ENCODE data around the gene EEIG1. TPM values are rescaled to one million over a fixed set of nuclear protein-coding genes. Genes with fewer than 3 reads are reported as not detected.
"Not testable (repeated sequence)": the region's sequence is repeated elsewhere in the genome, so short reads cannot be mapped to it uniquely, and the experiment has no call there.

EEIG1 gene
- total and polyA plus RNA-seq, 3 experiments from 2014 or later = 82.2 to 167 (median 93.3) TPM

DNA sequence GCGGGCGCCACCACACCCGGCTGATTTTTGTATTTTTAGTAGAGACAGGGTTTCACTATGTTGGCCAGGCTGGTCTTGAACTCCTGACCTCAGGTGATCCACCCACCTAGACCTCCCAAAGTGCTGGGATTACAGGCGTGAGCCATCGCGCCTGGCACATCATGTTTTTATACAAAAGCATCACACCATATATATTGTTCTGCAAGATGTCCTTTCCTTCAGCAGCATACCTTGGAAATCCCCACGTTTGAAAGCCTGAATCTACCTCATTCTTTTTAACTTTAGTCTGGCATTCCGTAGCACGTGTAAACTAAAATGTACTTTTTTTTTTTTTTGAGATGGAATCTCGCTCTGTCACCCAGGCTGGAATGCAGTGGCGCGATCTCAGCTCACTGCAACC lies 42.9 kb upstream of the EEIG1 start:
- not testable (repeated sequence) for H3K36me3 ChIP-seq (ENCODE audit: insufficient read depth, low read length); H3K9me3 Mint-ChIP-seq; H3K4me3 ChIP-seq (ENCODE audit: low read length); H3K36me3 Mint-ChIP-seq; H3K27me3 Mint-ChIP-seq; H3K27ac ChIP-seq (ENCODE audit: low read depth, low read length); H3K9me3 ChIP-seq (ENCODE audit: low read length); H3K27me3 ChIP-seq (ENCODE audit: insufficient read depth, low read length, poor library complexity, severe bottlenecking)
- H3K4me3 Mint-ChIP-seq = peak overlapping the region; percentile 17 to 63 (median 34)
- POLR2A ChIA-PET = interaction anchor here (0.6 kb wide), 1 partner anchor 46 kb away, joined by 4 read pairs; no protein-coding TSS in a partner anchor
- H3K4me1 Mint-ChIP-seq = peaks cover 80 to 92% (median 82%) of the 10 kb centered on the region in 3 donors
- peak overlapping the region; percentile 66 to 98 (median 92) for H3K27ac Mint-ChIP-seq
- peak in 1 of 5 donors; percentile 56 for DNase-seq
- peaks cover 77% of the 10 kb centered on the region for H3K4me1 ChIP-seq (ENCODE audit: insufficient read depth, low read length)
- CTCF ChIA-PET = interaction anchor here (1.4 to 18.2 kb wide), 2 partner anchors 16 to 71 kb away, joined by 3 to 485 read pairs; no protein-coding TSS in a partner anchor

DNA sequence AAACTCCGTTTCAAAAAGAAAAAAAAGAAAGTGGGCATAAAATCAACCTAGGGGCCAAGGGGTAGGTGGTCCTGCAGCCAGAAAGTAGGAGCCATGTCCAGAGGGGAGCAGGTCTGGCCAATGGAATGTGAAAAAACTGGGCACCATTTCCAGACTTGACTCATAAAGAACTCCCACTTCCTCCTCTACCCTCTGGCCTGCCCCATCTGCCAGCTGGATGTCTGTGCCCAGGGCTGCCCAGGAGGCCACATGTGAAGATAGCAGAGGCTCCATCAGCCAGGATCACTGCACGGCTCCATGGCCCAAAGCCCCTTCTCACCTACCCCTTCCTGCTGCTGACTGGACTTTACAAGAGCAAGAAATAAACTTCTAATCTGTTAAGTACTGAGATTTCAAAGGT lies 42.1 kb upstream of the EEIG1 start:
- no peak for DNase-seq
- ChIA-PET CTCF (interaction anchor here (0.9 to 18.2 kb wide), 3 partner anchors 10 to 70 kb away, joined by 4 to 485 read pairs (median 6); no protein-coding TSS in a partner anchor), POLR2A (interaction anchor here (0.6 to 1.4 kb wide), 3 partner anchors 16 to 45 kb away, joined by 3 to 6 read pairs (median 4); no protein-coding TSS in a partner anchor)
- H3K27me3 ChIP-seq (ENCODE audit: insufficient read depth, low read length, poor library complexity, severe bottlenecking) = no peaks in the 10 kb centered on the region
- Mint-ChIP-seq H3K36me3 (no peaks in the 10 kb centered on the region), H3K4me1 (peaks cover 72 to 84% (median 74%) of the 10 kb centered on the region in 3 donors), H3K27me3 (no peaks in the 10 kb centered on the region), H3K9me3 (no peaks in the 10 kb centered on the region), H3K4me3 (peak overlapping the region; percentile 22 to 67 (median 54)), H3K27ac (peak overlapping the region; percentile 84 to 98 (median 92))
- H3K9me3 ChIP-seq (ENCODE audit: low read length) = no peaks in the 10 kb centered on the region
- H3K27ac ChIP-seq (ENCODE audit: low read depth, low read length) = no peak overlapping the region
- H3K4me3 ChIP-seq (ENCODE audit: low read length) = no peak overlapping the region
- no peaks in the 10 kb centered on the region for H3K36me3 ChIP-seq (ENCODE audit: insufficient read depth, low read length)
- H3K4me1 ChIP-seq (ENCODE audit: insufficient read depth, low read length) = peaks cover 74% of the 10 kb centered on the region

DNA sequence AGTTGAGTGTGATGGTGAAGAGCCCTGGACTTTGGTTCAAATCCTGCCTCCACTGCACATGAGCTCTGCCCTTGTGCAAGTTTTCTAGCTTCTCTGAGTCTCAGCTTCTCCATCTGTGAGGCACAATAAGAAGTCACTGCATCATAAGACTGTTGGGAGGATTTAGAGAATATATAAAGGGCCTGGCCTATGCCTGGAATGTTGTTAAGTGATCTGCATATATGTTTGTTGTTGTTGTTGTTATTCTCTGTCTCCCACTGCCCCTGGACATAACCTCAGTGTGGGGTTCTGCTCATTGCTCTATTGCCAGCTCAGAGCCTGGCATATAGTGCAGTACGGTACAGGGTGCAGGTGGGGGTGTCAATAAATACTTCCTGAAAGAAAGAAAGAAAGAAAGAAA lies 40.3 kb upstream of the EEIG1 start:
- no peaks in the 10 kb centered on the region for H3K36me3 Mint-ChIP-seq
- peak overlapping the region; percentile 77 to 98 (median 92) for H3K27ac Mint-ChIP-seq
- no peaks in the 10 kb centered on the region for H3K9me3 Mint-ChIP-seq
- H3K27ac ChIP-seq (ENCODE audit: low read depth, low read length) = no peak overlapping the region
- peaks cover 57% of the 10 kb centered on the region for H3K4me1 ChIP-seq (ENCODE audit: insufficient read depth, low read length)
- no peaks in the 10 kb centered on the region for H3K36me3 ChIP-seq (ENCODE audit: insufficient read depth, low read length)
- peak overlapping the region in 3 of 7 donors; percentile 37 to 69 (median 69) for H3K4me3 Mint-ChIP-seq
- no peaks in the 10 kb centered on the region for H3K27me3 Mint-ChIP-seq
- ChIA-PET CTCF (interaction anchor here (1.2 to 1.8 kb wide), 3 partner anchors 10 to 65 kb away, joined by 3 to 10 read pairs (median 3); no protein-coding TSS in a partner anchor), POLR2A (interaction anchor here (0.7 kb wide), 1 partner anchor 12 kb away, joined by 4 read pairs; no protein-coding TSS in a partner anchor)
- no peaks in the 10 kb centered on the region for H3K27me3 ChIP-seq (ENCODE audit: insufficient read depth, low read length, poor library complexity, severe bottlenecking)
- H3K4me3 ChIP-seq (ENCODE audit: low read length) = no peak overlapping the region
- no peak for DNase-seq
- H3K4me1 Mint-ChIP-seq = peaks cover 54 to 70% (median 56%) of the 10 kb centered on the region in 3 donors
- H3K9me3 ChIP-seq (ENCODE audit: low read length) = no peaks in the 10 kb centered on the region

GRCh38 chr9:128020692-128021091 lies 39.9 kb upstream of the EEIG1 start:
- Mint-ChIP-seq H3K27ac (peak overlapping the region; percentile 77 to 98 (median 92)), H3K4me1 (peaks cover 50 to 66% (median 52%) of the 10 kb centered on the region in 3 donors), H3K4me3 (no peak overlapping the region), H3K9me3 (no peaks in the 10 kb centered on the region), H3K36me3 (no peaks in the 10 kb centered on the region), H3K27me3 (no peaks in the 10 kb centered on the region)
- POLR2A ChIA-PET = interaction anchor here (0.7 to 1.0 kb wide), 2 partner anchors 11 kb away, joined by 3 to 4 read pairs; no protein-coding TSS in a partner anchor
- no peaks in the 10 kb centered on the region for H3K9me3 ChIP-seq (ENCODE audit: low read length)
- peaks cover 53% of the 10 kb centered on the region for H3K4me1 ChIP-seq (ENCODE audit: insufficient read depth, low read length)
- no peak overlapping the region for H3K27ac ChIP-seq (ENCODE audit: low read depth, low read length)
- H3K4me3 ChIP-seq (ENCODE audit: low read length) = no peak overlapping the region
- CTCF ChIA-PET = interaction anchor here (1.0 to 1.8 kb wide), 4 partner anchors 10 to 65 kb away, joined by 3 to 10 read pairs (median 3); no protein-coding TSS in a partner anchor
- no peaks in the 10 kb centered on the region for H3K27me3 ChIP-seq (ENCODE audit: insufficient read depth, low read length, poor library complexity, severe bottlenecking)
- DNase-seq = no peak
- no peaks in the 10 kb centered on the region for H3K36me3 ChIP-seq (ENCODE audit: insufficient read depth, low read length)

DNA sequence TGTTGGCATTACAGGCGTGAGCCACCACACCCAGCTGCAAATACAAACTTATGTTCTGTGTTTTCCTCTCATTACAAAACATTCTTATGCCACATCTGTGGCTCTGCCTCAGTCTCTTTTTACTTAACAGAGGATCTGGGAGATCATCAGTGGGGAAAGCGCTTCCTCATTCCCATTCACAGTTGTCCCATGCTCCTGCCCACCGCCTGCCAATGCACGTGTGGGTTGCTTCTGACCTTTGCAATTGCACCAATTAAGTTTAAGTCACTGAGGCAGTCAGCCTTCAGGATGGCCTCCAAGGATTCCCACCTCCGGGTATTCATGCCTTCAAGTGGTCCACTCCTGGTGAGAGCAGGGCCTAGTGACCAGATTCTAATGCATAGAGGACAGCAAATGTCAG lies 34.9 kb upstream of the EEIG1 start:
- ChIA-PET CTCF (interaction anchor here (0.5 to 1.5 kb wide), 2 partner anchors 63 to 64 kb away, joined by 3 to 4 read pairs; no protein-coding TSS in a partner anchor), POLR2A (no interaction called here)
- Mint-ChIP-seq H3K9me3 (no peaks in the 10 kb centered on the region), H3K36me3 (no peaks in the 10 kb centered on the region), H3K4me3 (no peak overlapping the region), H3K27me3 (no peaks in the 10 kb centered on the region), H3K27ac (peak overlapping the region in 1 of 8 donors; percentile 9), H3K4me1 (peaks cover 8 to 27% (median 9%) of the 10 kb centered on the region in 3 donors)
- H3K4me1 ChIP-seq (ENCODE audit: insufficient read depth, low read length) = peaks cover 11% of the 10 kb centered on the region
- no peak overlapping the region for H3K27ac ChIP-seq (ENCODE audit: low read depth, low read length)
- no peaks in the 10 kb centered on the region for H3K9me3 ChIP-seq (ENCODE audit: low read length)
- H3K36me3 ChIP-seq (ENCODE audit: insufficient read depth, low read length) = no peaks in the 10 kb centered on the region
- DNase-seq = no peak
- no peak overlapping the region for H3K4me3 ChIP-seq (ENCODE audit: low read length)
- no peaks in the 10 kb centered on the region for H3K27me3 ChIP-seq (ENCODE audit: insufficient read depth, low read length, poor library complexity, severe bottlenecking)

DNA sequence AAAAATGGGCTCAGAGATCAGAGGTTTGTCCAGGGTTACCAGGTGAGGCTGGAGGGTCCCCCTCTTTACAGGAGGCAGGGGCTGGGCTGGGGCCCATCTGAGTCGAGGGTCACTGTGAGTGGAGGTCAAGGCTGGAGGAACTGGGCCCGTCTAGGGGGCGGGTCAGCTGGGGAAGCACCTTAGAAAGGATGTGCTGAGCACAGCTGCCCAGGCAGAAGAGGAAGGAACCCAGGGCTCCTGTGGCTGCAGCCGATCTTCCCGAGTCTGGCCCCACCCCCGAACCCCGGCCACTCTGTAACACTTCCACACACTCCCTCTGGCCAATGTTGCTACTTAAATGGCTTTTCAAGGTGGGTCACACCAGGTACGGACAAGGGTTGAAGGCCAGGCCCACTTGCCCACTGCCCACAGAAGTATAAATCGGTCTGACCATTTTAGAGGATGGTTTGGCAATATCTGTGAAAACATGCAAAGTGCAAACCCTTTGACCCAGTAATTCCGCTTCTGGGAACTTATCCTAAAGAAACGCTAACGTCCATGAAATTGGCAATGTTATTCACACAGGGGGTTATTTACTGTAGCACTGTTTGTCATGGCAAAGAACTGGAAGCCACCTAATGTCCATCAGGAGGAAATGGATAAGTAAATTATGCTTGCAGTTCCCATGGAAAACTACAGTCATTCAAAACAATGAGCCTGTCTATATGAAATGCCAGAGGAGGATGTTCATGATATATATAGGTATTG lies 30.5 kb upstream of the EEIG1 start:
- Mint-ChIP-seq H3K27me3 (no peaks in the 10 kb centered on the region), H3K4me3 (no peak overlapping the region), H3K4me1 (peaks cover 30 to 49% (median 41%) of the 10 kb centered on the region in 3 donors), H3K9me3 (peaks cover 0 to 4% (median 3%) of the 10 kb centered on the region in 5 donors), H3K36me3 (peaks cover 0 to 4% (median 3%) of the 10 kb centered on the region in 3 donors), H3K27ac (peak overlapping the region in 5 of 8 donors; percentile 34 to 76 (median 63))
- no peak for DNase-seq
- Histone ChIP-seq H3K4me3 (ENCODE audit: low read length) (no peak overlapping the region), H3K27me3 (ENCODE audit: insufficient read depth, low read length, poor library complexity, severe bottlenecking) (no peaks in the 10 kb centered on the region), H3K4me1 (ENCODE audit: insufficient read depth, low read length) (peaks cover 49% of the 10 kb centered on the region), H3K9me3 (ENCODE audit: low read length) (peaks cover 4% of the 10 kb centered on the region), H3K36me3 (ENCODE audit: insufficient read depth, low read length) (no peaks in the 10 kb centered on the region), H3K27ac (ENCODE audit: low read depth, low read length) (no peak overlapping the region)
- POLR2A ChIA-PET = interaction anchor here (0.9 kb wide), 1 partner anchor 31 kb away, joined by 4 read pairs; no protein-coding TSS in a partner anchor
- CTCF ChIA-PET = interaction anchor here (1.7 kb wide), 1 partner anchor 16 kb away, joined by 7 read pairs; no protein-coding TSS in a partner anchor

DNA sequence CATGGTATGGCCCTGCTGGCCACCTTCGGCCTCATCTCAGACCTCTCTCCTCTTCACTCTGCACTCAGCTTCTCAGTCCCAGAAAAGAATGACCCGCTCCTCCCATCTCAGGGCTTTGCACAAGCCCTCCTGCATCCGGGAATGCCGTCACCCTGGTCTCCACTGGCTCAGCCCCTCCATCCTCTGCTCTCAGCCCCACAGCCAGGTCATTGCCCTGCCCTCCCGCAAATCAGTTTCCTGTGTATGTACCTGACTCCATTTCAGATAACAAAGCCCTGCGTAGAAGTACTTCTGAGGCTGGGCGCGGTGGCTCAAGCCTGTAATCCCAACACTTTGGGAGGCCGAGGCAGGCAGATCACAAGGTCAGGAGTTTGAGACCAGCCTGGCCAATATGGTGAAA lies 28.9 kb upstream of the EEIG1 start:
- H3K4me1 ChIP-seq (ENCODE audit: insufficient read depth, low read length) = peaks cover 64% of the 10 kb centered on the region

More for the DNA sequence above, 28.9 kb upstream of the EEIG1 start:
- Histone ChIP-seq H3K36me3 (ENCODE audit: insufficient read depth, low read length) (no peaks in the 10 kb centered on the region), H3K27ac (ENCODE audit: low read depth, low read length) (no peak overlapping the region), H3K4me3 (ENCODE audit: low read length) (no peak overlapping the region), H3K27me3 (ENCODE audit: insufficient read depth, low read length, poor library complexity, severe bottlenecking) (no peaks in the 10 kb centered on the region), H3K9me3 (ENCODE audit: low read length) (peaks cover 4% of the 10 kb centered on the region)
- CTCF ChIA-PET = interaction anchor here (1.0 to 1.7 kb wide), 3 partner anchors 16 to 52 kb away, joined by 3 to 7 read pairs (median 4); no protein-coding TSS in a partner anchor
- Mint-ChIP-seq H3K27ac (peak overlapping the region; percentile 40 to 98 (median 94)), H3K4me1 (peaks cover 35 to 65% (median 45%) of the 10 kb centered on the region in 3 donors), H3K4me3 (peak overlapping the region in 2 of 7 donors; percentile 51 to 53), H3K27me3 (no peaks in the 10 kb centered on the region), H3K9me3 (peaks cover 0 to 4% (median 3%) of the 10 kb centered on the region in 5 donors), H3K36me3 (peaks cover 0 to 4% (median 3%) of the 10 kb centered on the region in 3 donors)
- DNase-seq = no peak
- POLR2A ChIA-PET = interaction anchor here (0.6 kb wide), 1 partner anchor 11 kb away, joined by 4 read pairs; no protein-coding TSS in a partner anchor
